ENCODE results near the gene RNF26. TPM values are rescaled to one million over a fixed set of nuclear protein-coding genes. Genes with fewer than 3 reads are reported as not detected.

RNF26 gene
- total and polyA plus RNA-seq, 2 of the 4 experiments (the other 2 are of a cell fraction): 3.4 to 36.7 TPM

- Histone ChIP-seq H4K20me1 (ENCODE audit: insufficient read depth, low read length) (peaks cover 5% of the 10 kb centered on the region; the same call in 1 of the 2 replicates), H3K9me3 (ENCODE audit: control insufficient read depth, insufficient read depth, low read length) (no peaks in the 10 kb centered on the region), H3K79me1 (ENCODE audit: low read depth in 1 of 2, low read length in 2 of 2) (peaks cover 17 to 42% of the 10 kb centered on the region in 2 experiments; a peak in 3 of 4 replicates), H3K4me2 (ENCODE audit: low read depth, low read length) (peak overlapping the region; percentile 75), H3K56ac (ENCODE audit: extremely low read depth, insufficient read depth, low read length) (peak overlapping the region; percentile 96), H3K4ac (ENCODE audit: low read depth, low read length) (peak overlapping the region; percentile 98), H3K18ac (ENCODE audit: low read depth, low read length) (peak overlapping the region; percentile 6; the same call in 1 of the 2 replicates), H3K36me3 (ENCODE audit: control insufficient read depth, insufficient read depth, low read length) (peaks cover 2% of the 10 kb centered on the region; the same call in 1 of the 2 replicates), H4K5ac (ENCODE audit: low read depth, low read length) (peak overlapping the region; percentile 12; the same call in 1 of the 2 replicates), H3K14ac (replicated peaks; ENCODE audit: low read depth, low read length) (peak overlapping the region; percentile 98), H2BK5ac (ENCODE audit: low read depth, low read length, poor library complexity, severe bottlenecking) (peak overlapping the region; percentile 93), H3K9ac (ENCODE audit: low read depth, low read length) (peak overlapping the region; percentile 79), H3K9me1 (ENCODE audit: insufficient read depth, low read length) (peaks cover 14% of the 10 kb centered on the region), H2AFZ (replicated peaks; ENCODE audit: low read length, poor library complexity) (peak overlapping the region; percentile 70), H3K27ac (ENCODE audit: insufficient read depth, low read length) (peak overlapping the region; percentile 96), H3K27me3 (ENCODE audit: control insufficient read depth, insufficient read depth, low read length) (no peaks in the 10 kb centered on the region), H3K4me3 (ENCODE audit: insufficient read depth, low read depth, low read length) (no peak overlapping the region), H4K8ac (ENCODE audit: low read depth in 2 of 2, low read length in 2 of 2) (peak overlapping the region; percentile 64 to 95), H2BK15ac (ENCODE audit: low read depth, low read length) (peak overlapping the region; percentile 82), H2BK20ac (ENCODE audit: low read depth, low read length) (peak overlapping the region; percentile 87), H2BK120ac (ENCODE audit: low read depth, low read length) (peak overlapping the region; percentile 96), H2AK9ac (replicated peaks; ENCODE audit: low read depth, low read length, poor library complexity) (peak overlapping the region; percentile 100), H4K91ac (ENCODE audit: insufficient read depth, low read depth, low read length) (peak overlapping the region; percentile 99), H3K23ac (ENCODE audit: low read depth, low read length) (peak overlapping the region; percentile 94), H2AK5ac (ENCODE audit: low read depth, low read length) (peak overlapping the region; percentile 97), H3K4me1 (ENCODE audit: control insufficient read depth, insufficient read depth, low read length) (peaks cover 26% of the 10 kb centered on the region)
- CTCF ChIA-PET: interaction anchor here (1.1 to 2.0 kb wide), 6 partner anchors 13 to 269 kb away, joined by 3 to 20 read pairs (median 6); partner anchors contain the start of genes MCAM and VPS11
- dilution Hi-C loops (cut with HindIII; ENCODE audit: low sequenced_read_pairs, unreplicated experiment): no loop called here
- BruUV-seq (replicated peaks): no TSS peak
- DNase-seq (no peak), ATAC-seq (ENCODE audit: low read depth) (no peak)
- 56% methylated on average over 6 of the region's 9 CpGs; no CpG with 5 or more reads in 1 of the 2 experiments for WGBS, 2 experiments (ENCODE audit: extremely low coverage in 2 of 2, insufficient read length in 1 of 2)
- in situ Hi-C loops (cut with MboI; ENCODE audit: low sequenced_read_pairs): no loop called here
- intact Hi-C loops (cut with micrococcal nuclease): loop anchor here (5.0 kb wide), 1 partner anchor 190 kb away; the partner anchor contains the start of gene ABCG4
- POLR2A ChIA-PET (ENCODE audit: unreplicated experiment): interaction anchor here (0.6 to 1.9 kb wide), 6 partner anchors 16 to 339 kb away, joined by 3 to 8 read pairs (median 6); partner anchors contain the start of genes DPAGT1 and MCAM
- no peak for TF ChIP-seq POLR2A (IDR thresholded peaks at IDR 0.05; ENCODE audit: low read depth, low read length)
- TF ChIP-seq MAZ (IDR thresholded peaks at IDR 0.05; ENCODE audit: borderline replicate concordance, low read depth, low read length): no peak
- no peak for TF ChIP-seq BHLHE40 (IDR thresholded peaks at IDR 0.05; ENCODE audit: low read depth, low read length)
- TF ChIP-seq MAFK (IDR thresholded peaks at IDR 0.05; ENCODE audit: low read depth, low read length): no peak
- no peak for TF ChIP-seq CHD1 (IDR thresholded peaks at IDR 0.05; ENCODE audit: low read depth, low read length)
- no peak for TF ChIP-seq FOS (IDR thresholded peaks at IDR 0.05; ENCODE audit: low read depth, low read length)
- TF ChIP-seq SMC3 (IDR thresholded peaks at IDR 0.05; ENCODE audit: low read depth, low read length): no peak
- no peak for TF ChIP-seq CEBPB (IDR thresholded peaks at IDR 0.05; ENCODE audit: low read depth, low read length)
- TF ChIP-seq, protein P1, sequence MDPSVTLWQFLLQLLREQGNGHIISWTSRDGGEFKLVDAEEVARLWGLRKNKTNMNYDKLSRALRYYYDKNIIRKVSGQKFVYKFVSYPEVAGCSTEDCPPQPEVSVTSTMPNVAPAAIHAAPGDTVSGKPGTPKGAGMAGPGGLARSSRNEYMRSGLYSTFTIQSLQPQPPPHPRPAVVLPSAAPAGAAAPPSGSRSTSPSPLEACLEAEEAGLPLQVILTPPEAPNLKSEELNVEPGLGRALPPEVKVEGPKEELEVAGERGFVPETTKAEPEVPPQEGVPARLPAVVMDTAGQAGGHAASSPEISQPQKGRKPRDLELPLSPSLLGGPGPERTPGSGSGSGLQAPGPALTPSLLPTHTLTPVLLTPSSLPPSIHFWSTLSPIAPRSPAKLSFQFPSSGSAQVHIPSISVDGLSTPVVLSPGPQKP (IDR thresholded peaks at IDR 0.05; ENCODE audit: borderline replicate concordance, low read depth, low read length): no peak
- no peak for TF ChIP-seq RFX5 (IDR thresholded peaks at IDR 0.05; ENCODE audit: low read depth, low read length)
- TF ChIP-seq RAD21 (IDR thresholded peaks at IDR 0.05; ENCODE audit: low read length): no peak
- TF ChIP-seq RCOR1 (IDR thresholded peaks at IDR 0.05; ENCODE audit: insufficient replicate concordance, low read length): no peak
- TF ChIP-seq, protein P2, sequence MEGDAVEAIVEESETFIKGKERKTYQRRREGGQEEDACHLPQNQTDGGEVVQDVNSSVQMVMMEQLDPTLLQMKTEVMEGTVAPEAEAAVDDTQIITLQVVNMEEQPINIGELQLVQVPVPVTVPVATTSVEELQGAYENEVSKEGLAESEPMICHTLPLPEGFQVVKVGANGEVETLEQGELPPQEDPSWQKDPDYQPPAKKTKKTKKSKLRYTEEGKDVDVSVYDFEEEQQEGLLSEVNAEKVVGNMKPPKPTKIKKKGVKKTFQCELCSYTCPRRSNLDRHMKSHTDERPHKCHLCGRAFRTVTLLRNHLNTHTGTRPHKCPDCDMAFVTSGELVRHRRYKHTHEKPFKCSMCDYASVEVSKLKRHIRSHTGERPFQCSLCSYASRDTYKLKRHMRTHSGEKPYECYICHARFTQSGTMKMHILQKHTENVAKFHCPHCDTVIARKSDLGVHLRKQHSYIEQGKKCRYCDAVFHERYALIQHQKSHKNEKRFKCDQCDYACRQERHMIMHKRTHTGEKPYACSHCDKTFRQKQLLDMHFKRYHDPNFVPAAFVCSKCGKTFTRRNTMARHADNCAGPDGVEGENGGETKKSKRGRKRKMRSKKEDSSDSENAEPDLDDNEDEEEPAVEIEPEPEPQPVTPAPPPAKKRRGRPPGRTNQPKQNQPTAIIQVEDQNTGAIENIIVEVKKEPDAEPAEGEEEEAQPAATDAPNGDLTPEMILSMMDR (conservative IDR thresholded peaks at IDR 0.05; ENCODE audit: low read depth, low read length): no peak
- no peak for TF ChIP-seq MXI1 (IDR thresholded peaks at IDR 0.05; ENCODE audit: borderline replicate concordance, low read depth, low read length)
Measured at GRCh38 chr11:119336744-119337469, 2.6 kb downstream of the RNF26 start.

Data from IMR-90 (cell line).